DND-41 (cell line): ENCODE data around the gene TYMS.

Experiments
- EZH2 ChIP-seq: IDR thresholded peaks from 3 replicates; pipeline ENCODE4 v1.6.1; 2012; ENCODE audit warnings: borderline replicate concordance, low read depth, mild to moderate bottlenecking, moderate library complexity, low read length, inconsistent platforms; ENCODE audit not compliant: severe bottlenecking
- TF ChIP-seq, protein P1 (sequence below): IDR thresholded peaks from 2 replicates; pipeline ENCODE4 v1.5.1; 2012; ENCODE audit warnings: borderline replicate concordance, low read length, moderate library complexity, mild to moderate bottlenecking; ENCODE audit not compliant: poor library complexity, severe bottlenecking; ENCODE audit errors: extremely low read depth

- TF ChIP-seq, protein P1, sequence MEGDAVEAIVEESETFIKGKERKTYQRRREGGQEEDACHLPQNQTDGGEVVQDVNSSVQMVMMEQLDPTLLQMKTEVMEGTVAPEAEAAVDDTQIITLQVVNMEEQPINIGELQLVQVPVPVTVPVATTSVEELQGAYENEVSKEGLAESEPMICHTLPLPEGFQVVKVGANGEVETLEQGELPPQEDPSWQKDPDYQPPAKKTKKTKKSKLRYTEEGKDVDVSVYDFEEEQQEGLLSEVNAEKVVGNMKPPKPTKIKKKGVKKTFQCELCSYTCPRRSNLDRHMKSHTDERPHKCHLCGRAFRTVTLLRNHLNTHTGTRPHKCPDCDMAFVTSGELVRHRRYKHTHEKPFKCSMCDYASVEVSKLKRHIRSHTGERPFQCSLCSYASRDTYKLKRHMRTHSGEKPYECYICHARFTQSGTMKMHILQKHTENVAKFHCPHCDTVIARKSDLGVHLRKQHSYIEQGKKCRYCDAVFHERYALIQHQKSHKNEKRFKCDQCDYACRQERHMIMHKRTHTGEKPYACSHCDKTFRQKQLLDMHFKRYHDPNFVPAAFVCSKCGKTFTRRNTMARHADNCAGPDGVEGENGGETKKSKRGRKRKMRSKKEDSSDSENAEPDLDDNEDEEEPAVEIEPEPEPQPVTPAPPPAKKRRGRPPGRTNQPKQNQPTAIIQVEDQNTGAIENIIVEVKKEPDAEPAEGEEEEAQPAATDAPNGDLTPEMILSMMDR, result no peak
- TF ChIP-seq EZH2, result no peak
Measured at GRCh38 chr18:683531-683930, 26.1 kb downstream of the TYMS start.
